Suprapubic skin (tissue), 3 donors: Measurements from ENCODE around the gene THSD7B.

Experiments used
- EP300 ChIP-seq: sonication (generic); formaldehyde crosslinking; IDR thresholded peaks from one replicate; pipeline ENCODE4 v1.6.1; 2017; ENCODE audit warnings: antibody characterized with exemption
- POLR2A ChIP-seq, 2 donors: fragments of 450-650 bp; IDR thresholded peaks; one replicate each; pipeline ENCODE4 v1.6.1; 2017; ENCODE audit warnings: antibody characterized with exemption in 2 of 2, mild to moderate bottlenecking in 2 of 2, moderate library complexity in 2 of 2
- TF ChIP-seq, protein P1 (sequence below), 2 donors: fragments of 200-600 bp in 1 of 2; fragments of 450-650 bp in 1 of 2; sonication (generic) in 1 of 2; IDR thresholded peaks; one replicate each; pipeline ENCODE4 v1.5.1; 2016 to 2019; ENCODE audit warnings: antibody characterized with exemption in 2 of 2, mild to moderate bottlenecking in 1 of 2, moderate library complexity in 1 of 2

DNA sequence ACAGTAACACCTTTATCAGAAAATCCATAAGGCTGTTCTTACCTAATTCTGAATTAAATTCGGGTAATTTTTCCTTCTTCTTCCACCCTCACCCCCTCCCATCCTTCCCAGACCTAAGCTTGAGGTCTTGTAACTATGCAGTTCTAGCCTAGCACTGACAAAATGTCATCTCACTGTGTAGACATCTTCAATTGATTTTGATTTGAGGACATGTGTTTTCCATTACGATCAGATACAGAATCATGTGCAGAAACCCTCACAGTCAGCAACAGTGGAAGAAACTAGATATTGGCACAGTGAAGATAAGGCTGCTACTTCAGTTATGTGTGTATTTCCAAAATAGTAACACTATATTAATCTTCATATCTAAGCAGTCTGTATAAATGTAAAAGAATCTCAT is 244.6 kb downstream of the THSD7B start:
- TF ChIP-seq, protein P1, sequence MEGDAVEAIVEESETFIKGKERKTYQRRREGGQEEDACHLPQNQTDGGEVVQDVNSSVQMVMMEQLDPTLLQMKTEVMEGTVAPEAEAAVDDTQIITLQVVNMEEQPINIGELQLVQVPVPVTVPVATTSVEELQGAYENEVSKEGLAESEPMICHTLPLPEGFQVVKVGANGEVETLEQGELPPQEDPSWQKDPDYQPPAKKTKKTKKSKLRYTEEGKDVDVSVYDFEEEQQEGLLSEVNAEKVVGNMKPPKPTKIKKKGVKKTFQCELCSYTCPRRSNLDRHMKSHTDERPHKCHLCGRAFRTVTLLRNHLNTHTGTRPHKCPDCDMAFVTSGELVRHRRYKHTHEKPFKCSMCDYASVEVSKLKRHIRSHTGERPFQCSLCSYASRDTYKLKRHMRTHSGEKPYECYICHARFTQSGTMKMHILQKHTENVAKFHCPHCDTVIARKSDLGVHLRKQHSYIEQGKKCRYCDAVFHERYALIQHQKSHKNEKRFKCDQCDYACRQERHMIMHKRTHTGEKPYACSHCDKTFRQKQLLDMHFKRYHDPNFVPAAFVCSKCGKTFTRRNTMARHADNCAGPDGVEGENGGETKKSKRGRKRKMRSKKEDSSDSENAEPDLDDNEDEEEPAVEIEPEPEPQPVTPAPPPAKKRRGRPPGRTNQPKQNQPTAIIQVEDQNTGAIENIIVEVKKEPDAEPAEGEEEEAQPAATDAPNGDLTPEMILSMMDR (IDR thresholded peaks at IDR 0.05): no peak
- no peak for TF ChIP-seq EP300
- no peak for TF ChIP-seq POLR2A (IDR thresholded peaks at IDR 0.05)
